ENCODE measurements around the gene HDAC11.

Gene HDAC11

DNA sequence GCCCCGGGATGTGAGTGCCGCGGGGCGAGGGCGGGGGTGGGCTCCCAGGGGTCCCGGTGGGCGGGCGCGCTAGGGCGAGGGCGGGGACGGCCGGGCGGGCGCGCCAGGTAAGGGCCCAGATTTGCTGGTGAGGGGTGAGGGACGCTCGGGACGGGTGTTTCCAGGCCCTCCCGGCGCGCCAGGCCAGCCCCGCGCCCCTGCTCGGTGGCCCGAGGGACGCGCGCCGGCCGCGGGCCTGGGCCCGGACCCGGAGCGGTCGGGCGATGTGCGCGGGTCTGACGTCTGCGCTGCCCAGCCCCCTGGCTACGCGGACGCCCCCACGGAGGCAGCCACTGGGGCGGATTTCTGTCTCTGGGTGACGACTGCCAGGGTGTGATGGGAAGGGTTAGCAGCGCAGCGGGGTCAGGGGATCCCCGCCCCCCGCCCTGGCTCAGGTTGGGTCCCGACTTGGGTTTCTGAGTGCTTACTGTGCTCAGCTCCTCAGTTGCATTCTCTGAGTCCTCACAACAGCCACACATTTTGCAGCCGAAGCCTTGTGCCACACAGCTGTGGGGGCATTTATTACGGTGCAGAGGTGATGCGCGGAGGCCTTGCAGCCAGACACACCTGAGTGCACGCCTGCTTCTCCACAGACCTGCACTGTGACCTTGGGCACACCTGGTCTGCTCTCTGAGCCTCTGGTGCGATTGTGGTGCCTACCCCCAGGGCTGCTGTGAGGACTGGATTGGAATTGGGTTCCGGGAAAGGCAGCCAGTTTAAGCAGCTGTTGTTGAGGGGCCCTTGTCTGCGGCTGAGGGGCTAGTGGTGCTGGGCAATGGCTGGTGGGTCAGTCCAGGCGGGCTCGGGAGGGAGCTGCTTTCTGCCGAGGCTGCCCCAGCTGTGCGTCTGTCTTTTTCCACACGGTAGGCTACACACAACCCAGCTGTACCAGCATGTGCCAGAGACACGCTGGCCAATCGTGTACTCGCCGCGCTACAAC lies 523 bp downstream of the HDAC11 start:
- H3K9me3 ChIP-seq (ENCODE audit: control insufficient read depth, low read length) = no peaks in the 10 kb centered on the region
- TF ChIP-seq, protein P1, sequence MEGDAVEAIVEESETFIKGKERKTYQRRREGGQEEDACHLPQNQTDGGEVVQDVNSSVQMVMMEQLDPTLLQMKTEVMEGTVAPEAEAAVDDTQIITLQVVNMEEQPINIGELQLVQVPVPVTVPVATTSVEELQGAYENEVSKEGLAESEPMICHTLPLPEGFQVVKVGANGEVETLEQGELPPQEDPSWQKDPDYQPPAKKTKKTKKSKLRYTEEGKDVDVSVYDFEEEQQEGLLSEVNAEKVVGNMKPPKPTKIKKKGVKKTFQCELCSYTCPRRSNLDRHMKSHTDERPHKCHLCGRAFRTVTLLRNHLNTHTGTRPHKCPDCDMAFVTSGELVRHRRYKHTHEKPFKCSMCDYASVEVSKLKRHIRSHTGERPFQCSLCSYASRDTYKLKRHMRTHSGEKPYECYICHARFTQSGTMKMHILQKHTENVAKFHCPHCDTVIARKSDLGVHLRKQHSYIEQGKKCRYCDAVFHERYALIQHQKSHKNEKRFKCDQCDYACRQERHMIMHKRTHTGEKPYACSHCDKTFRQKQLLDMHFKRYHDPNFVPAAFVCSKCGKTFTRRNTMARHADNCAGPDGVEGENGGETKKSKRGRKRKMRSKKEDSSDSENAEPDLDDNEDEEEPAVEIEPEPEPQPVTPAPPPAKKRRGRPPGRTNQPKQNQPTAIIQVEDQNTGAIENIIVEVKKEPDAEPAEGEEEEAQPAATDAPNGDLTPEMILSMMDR (IDR thresholded peaks at IDR 0.05) = no peak
- H3K4me2 ChIP-seq (ENCODE audit: low read length) = peak overlapping the region; percentile 63
- peak overlapping the region; percentile 59 for H3K4me3 ChIP-seq (ENCODE audit: low read depth, low read length)
- peak overlapping the region; percentile 79 for H2AFZ ChIP-seq
- H3K4me1 ChIP-seq = peaks cover 38% of the 10 kb centered on the region
- H3K79me2 ChIP-seq = no peaks in the 10 kb centered on the region
- H3K27ac ChIP-seq = peak overlapping the region; percentile 39
- no peaks in the 10 kb centered on the region for H3K27me3 ChIP-seq (ENCODE audit: control insufficient read depth, insufficient read depth, low read length)
- no peaks in the 10 kb centered on the region for H3K36me3 ChIP-seq (ENCODE audit: control insufficient read depth, insufficient read depth, low read length)
- H3K9ac ChIP-seq = no peak overlapping the region

DNA sequence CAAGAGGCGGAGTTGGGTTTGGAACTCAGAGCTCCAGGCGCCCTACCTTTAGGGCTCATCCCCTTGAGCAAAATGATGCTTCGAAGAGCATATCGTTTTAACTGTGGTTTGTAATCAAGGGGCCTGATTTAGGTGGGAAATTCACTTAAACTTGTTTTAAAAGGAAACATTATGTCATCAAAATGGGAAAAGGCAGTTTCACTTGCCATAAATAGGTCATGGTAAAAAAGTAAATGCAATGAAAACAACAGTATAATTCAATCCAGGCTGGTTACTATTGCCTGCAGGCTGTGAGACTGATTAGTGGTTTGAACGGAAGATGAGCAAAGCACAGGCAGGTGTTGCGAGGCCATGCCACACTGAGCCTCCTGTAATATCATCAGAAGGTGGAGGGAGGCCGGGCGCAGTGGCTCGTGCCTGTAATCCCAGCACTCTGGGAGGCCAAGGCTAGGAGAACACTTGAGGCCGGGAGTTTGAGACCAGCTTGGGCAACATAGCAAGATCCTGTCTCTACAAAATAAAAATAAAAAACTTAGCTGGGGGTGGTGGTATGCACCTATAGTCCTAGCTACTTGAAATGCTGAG lies 2.1 kb downstream of the HDAC11 start:
- Histone ChIP-seq H3K4me2 (ENCODE audit: low read length) (no peak overlapping the region), H3K4me1 (peaks cover 24% of the 10 kb centered on the region), H2AFZ (no peak overlapping the region), H3K27ac (no peak overlapping the region), H3K36me3 (ENCODE audit: control insufficient read depth, insufficient read depth, low read length) (no peaks in the 10 kb centered on the region), H3K9ac (no peak overlapping the region), H3K79me2 (no peaks in the 10 kb centered on the region), H3K9me3 (ENCODE audit: control insufficient read depth, low read length) (no peaks in the 10 kb centered on the region), H3K4me3 (ENCODE audit: low read depth, low read length) (no peak overlapping the region), H3K27me3 (ENCODE audit: control insufficient read depth, insufficient read depth, low read length) (no peaks in the 10 kb centered on the region)
- TF ChIP-seq, protein P1 (IDR thresholded peaks at IDR 0.05) = no peak

DNA sequence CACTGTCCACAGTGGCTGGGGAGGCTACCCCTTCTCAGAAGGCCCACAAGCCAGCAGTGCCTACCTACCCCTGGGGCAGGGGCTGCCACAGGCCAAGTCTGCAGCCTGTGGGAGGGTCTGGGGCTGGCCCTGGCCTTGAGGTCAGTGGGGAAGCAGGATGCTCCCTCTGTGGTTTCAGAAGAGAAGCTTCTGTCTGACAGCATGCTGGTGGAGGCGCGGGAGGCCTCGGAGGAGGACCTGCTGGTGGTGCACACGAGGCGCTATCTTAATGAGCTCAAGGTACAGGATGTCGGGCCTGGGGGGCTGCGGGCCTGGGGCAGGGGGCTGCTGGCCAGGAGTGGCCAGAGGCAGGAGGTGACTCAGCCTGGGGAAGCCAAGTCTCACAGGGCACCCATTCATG lies 3.2 kb downstream of the HDAC11 start:
- Histone ChIP-seq H2AFZ (no peak overlapping the region), H3K9me3 (ENCODE audit: control insufficient read depth, low read length) (no peaks in the 10 kb centered on the region), H3K36me3 (ENCODE audit: control insufficient read depth, insufficient read depth, low read length) (no peaks in the 10 kb centered on the region), H3K4me2 (ENCODE audit: low read length) (no peak overlapping the region), H3K27ac (no peak overlapping the region), H3K4me1 (peaks cover 22% of the 10 kb centered on the region), H3K4me3 (ENCODE audit: low read depth, low read length) (no peak overlapping the region), H3K79me2 (no peaks in the 10 kb centered on the region), H3K27me3 (ENCODE audit: control insufficient read depth, insufficient read depth, low read length) (no peaks in the 10 kb centered on the region), H3K9ac (no peak overlapping the region)
- TF ChIP-seq, protein P1 (IDR thresholded peaks at IDR 0.05) = no peak

DNA sequence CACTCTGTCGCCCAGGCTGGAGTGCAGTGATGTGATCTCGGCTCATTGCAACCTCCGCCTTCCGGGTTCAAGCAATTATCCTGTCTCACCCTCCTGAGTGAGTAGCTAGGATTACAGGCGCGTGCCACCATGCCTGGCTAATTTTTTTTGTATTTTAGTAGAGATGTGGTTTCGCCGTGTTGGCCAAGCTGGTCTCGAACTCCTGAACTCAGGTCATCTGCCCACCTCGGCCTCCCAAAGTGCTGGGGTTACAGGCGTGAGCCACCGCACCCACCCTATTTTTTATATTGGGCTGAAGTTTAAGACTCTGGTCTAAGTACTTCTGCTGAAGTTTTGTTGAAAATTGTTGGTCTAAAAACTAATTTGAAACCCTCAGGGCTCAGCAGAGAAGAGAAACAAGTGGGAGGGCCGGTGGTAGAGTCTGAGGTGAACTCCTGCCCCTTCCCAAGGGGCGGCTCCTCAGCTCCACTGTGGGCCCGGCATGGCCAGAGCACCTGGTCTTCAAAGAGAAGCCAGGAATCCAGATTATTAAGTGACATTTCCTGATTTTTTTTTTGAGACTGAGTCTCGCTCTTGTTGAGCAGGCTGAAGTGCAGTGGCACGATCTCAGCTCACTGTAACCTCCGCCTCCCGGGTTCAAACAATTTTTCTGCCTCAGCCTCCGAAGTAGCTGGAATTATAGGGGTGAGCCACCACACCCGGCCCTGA lies 4.0 kb downstream of the HDAC11 start:
- peak overlapping the region; percentile 80 for H3K27ac ChIP-seq
- H3K36me3 ChIP-seq (ENCODE audit: control insufficient read depth, insufficient read depth, low read length) = no peaks in the 10 kb centered on the region
- H3K9me3 ChIP-seq (ENCODE audit: control insufficient read depth, low read length) = no peaks in the 10 kb centered on the region
- H3K4me1 ChIP-seq = peaks cover 16% of the 10 kb centered on the region
- H3K4me3 ChIP-seq (ENCODE audit: low read depth, low read length) = no peak overlapping the region
- H3K9ac ChIP-seq = no peak overlapping the region
- no peak overlapping the region for H2AFZ ChIP-seq
- no peaks in the 10 kb centered on the region for H3K27me3 ChIP-seq (ENCODE audit: control insufficient read depth, insufficient read depth, low read length)
- no peaks in the 10 kb centered on the region for H3K79me2 ChIP-seq
- no peak overlapping the region for H3K4me2 ChIP-seq (ENCODE audit: low read length)
- TF ChIP-seq, protein P1 (IDR thresholded peaks at IDR 0.05) = no peak
